Astrocyte (in vitro differentiated cells and primary cell): ENCODE data around the gene C12orf57.

Experiments
- EZH2 ChIP-seq: IDR thresholded peaks from 2 replicates; pipeline ENCODE4 v1.6.1; 2012; ENCODE audit warnings: mild to moderate bottlenecking, low read length, inconsistent platforms; ENCODE audit not compliant: insufficient read depth
- TF ChIP-seq, protein P1 (sequence below): IDR thresholded peaks from 2 replicates; pipeline ENCODE4 v1.5.1; 2011; ENCODE audit warnings: low read depth, mild to moderate bottlenecking, inconsistent platforms, low read length, moderate library complexity; ENCODE audit not compliant: insufficient read depth

GRCh38 chr12:6966351-6966750 is 22.5 kb downstream of the C12orf57 start:
- TF ChIP-seq EZH2, result no peak
- TF ChIP-seq, protein P1, sequence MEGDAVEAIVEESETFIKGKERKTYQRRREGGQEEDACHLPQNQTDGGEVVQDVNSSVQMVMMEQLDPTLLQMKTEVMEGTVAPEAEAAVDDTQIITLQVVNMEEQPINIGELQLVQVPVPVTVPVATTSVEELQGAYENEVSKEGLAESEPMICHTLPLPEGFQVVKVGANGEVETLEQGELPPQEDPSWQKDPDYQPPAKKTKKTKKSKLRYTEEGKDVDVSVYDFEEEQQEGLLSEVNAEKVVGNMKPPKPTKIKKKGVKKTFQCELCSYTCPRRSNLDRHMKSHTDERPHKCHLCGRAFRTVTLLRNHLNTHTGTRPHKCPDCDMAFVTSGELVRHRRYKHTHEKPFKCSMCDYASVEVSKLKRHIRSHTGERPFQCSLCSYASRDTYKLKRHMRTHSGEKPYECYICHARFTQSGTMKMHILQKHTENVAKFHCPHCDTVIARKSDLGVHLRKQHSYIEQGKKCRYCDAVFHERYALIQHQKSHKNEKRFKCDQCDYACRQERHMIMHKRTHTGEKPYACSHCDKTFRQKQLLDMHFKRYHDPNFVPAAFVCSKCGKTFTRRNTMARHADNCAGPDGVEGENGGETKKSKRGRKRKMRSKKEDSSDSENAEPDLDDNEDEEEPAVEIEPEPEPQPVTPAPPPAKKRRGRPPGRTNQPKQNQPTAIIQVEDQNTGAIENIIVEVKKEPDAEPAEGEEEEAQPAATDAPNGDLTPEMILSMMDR, result no peak
